Calu3 (cell line): ENCODE measurements around the gene SIRPD. TPM values are rescaled to one million over a fixed set of nuclear protein-coding genes. Genes with fewer than 3 reads are reported as not detected.

Experiments used
- BruUV-seq: library from RNA; stranded (reverse); fragments of 400-500 nt; replicated peaks from 2 replicates; lab custom pipeline; 2021; lab: Mats Ljungman, UMichigan
- CTCF ChIA-PET: fragments of 300-600 bp; sonication (Branson Sonifier 250); formaldehyde crosslinking; loops from one replicate; lab custom pipeline; 2022; ENCODE audit warnings: antibody characterized with exemption; lab: Charles Lee
- DNase-seq: peaks from one replicate; pipeline ENCODE4 v3.0.0; 2022
- H3K27ac Mint-ChIP-seq: one replicate; pipeline ENCODE4 v1.8.0; 2022; ENCODE audit warnings: mixed read lengths; ENCODE audit not compliant: unreplicated experiment
- H3K27me3 Mint-ChIP-seq: one replicate; pipeline ENCODE4 v1.8.0; 2022; ENCODE audit warnings: mixed read lengths; ENCODE audit not compliant: unreplicated experiment
- H3K36me3 Mint-ChIP-seq: one replicate; pipeline ENCODE4 v1.8.0; 2022; ENCODE audit warnings: mild to moderate bottlenecking, moderate library complexity, mixed read lengths; ENCODE audit not compliant: insufficient read depth, unreplicated experiment
- H3K4me1 Mint-ChIP-seq: one replicate; pipeline ENCODE4 v1.8.0; 2022; ENCODE audit warnings: mild to moderate bottlenecking, low read depth, mixed read lengths; ENCODE audit not compliant: unreplicated experiment
- H3K4me3 Mint-ChIP-seq: one replicate; pipeline ENCODE4 v1.8.0; 2022; ENCODE audit warnings: mild to moderate bottlenecking, low read depth, moderate library complexity, mixed read lengths; ENCODE audit not compliant: unreplicated experiment
- H3K9me3 Mint-ChIP-seq: one replicate; pipeline ENCODE4 v1.8.0; 2022; ENCODE audit warnings: low read depth, mixed read lengths; ENCODE audit not compliant: unreplicated experiment
- CTCF ChIP-seq: fragments of 200-600 bp; IDR thresholded peaks from one replicate; pipeline ENCODE4 v1.8.0; 2022; ENCODE audit warnings: antibody characterized with exemption; ENCODE audit not compliant: unreplicated experiment
- intact Hi-C: fragments of 100-400 bp; cut with micrococcal nuclease; formaldehyde crosslinking; loops from one replicate; pipeline ENCODE4 v1.10.0; 2022; ENCODE audit not compliant: unreplicated experiment
- total RNA-seq: library from RNA; stranded (reverse); gene quantifications from 2 replicates; pipeline ENCODE4 v1.2.3, GENCODE V29; 2022

Gene SIRPD
- total RNA-seq, 1 experiment from 2014 or later = not detected

- CTCF ChIA-PET = no interaction called here
- intact Hi-C loops = no loop called here
- no TSS peak for BruUV-seq
- peak; percentile 48 for DNase-seq
- no peak overlapping the region for H3K4me3 Mint-ChIP-seq
- H3K9me3 Mint-ChIP-seq = peaks cover 3% of the 10 kb centered on the region
- H3K27me3 Mint-ChIP-seq = no peaks in the 10 kb centered on the region
- peaks cover 31% of the 10 kb centered on the region for H3K4me1 Mint-ChIP-seq
- no peaks in the 10 kb centered on the region for H3K36me3 Mint-ChIP-seq
- TF ChIP-seq CTCF = no peak
- H3K27ac Mint-ChIP-seq = peak overlapping the region; percentile 89
These were observed 11.9 kb upstream of the SIRPD start for GRCh38 chr20:1569415-1569881.

GRCh38 chr20:1568163-1568490 lies 10.6 kb upstream of the SIRPD start:
- Mint-ChIP-seq H3K4me1 (peaks cover 31% of the 10 kb centered on the region), H3K4me3 (no peak overlapping the region), H3K9me3 (peaks cover 5% of the 10 kb centered on the region), H3K27ac (peak overlapping the region; percentile 32), H3K27me3 (no peaks in the 10 kb centered on the region), H3K36me3 (no peaks in the 10 kb centered on the region)
- no peak for DNase-seq
- TF ChIP-seq CTCF = no peak
- no TSS peak for BruUV-seq
- CTCF ChIA-PET = no interaction called here
- intact Hi-C loops = no loop called here

GRCh38 chr20:1567392-1568162 lies 10.1 kb upstream of the SIRPD start:
- peaks cover 9% of the 10 kb centered on the region for H3K9me3 Mint-ChIP-seq
- no peak overlapping the region for H3K27ac Mint-ChIP-seq
- no peak overlapping the region for H3K4me3 Mint-ChIP-seq
- peaks cover 31% of the 10 kb centered on the region for H3K4me1 Mint-ChIP-seq
- CTCF ChIA-PET = no interaction called here
- no peak for DNase-seq
- TF ChIP-seq CTCF = no peak
- no peaks in the 10 kb centered on the region for H3K27me3 Mint-ChIP-seq
- H3K36me3 Mint-ChIP-seq = no peaks in the 10 kb centered on the region
- no TSS peak for BruUV-seq
- intact Hi-C loops = no loop called here

GRCh38 chr20:1566701-1567100 lies 9.2 kb upstream of the SIRPD start:
- BruUV-seq = no TSS peak
- H3K27me3 Mint-ChIP-seq = no peaks in the 10 kb centered on the region
- H3K27ac Mint-ChIP-seq = no peak overlapping the region
- CTCF ChIA-PET = no interaction called here
- intact Hi-C loops = no loop called here
- H3K4me3 Mint-ChIP-seq = no peak overlapping the region
- H3K4me1 Mint-ChIP-seq = peaks cover 31% of the 10 kb centered on the region
- H3K36me3 Mint-ChIP-seq = no peaks in the 10 kb centered on the region
- DNase-seq = no peak
- peaks cover 9% of the 10 kb centered on the region for H3K9me3 Mint-ChIP-seq
- TF ChIP-seq CTCF = no peak
